Activated naive CD8-positive, alpha-beta T cell treated with anti-CD3 and anti-CD28 coated beads, Interleukin-2, amount 10 ng/mL, durations not matched to agents 7 days and 5 days (primary cell): ENCODE results near the gene C4BPB. TPM values are rescaled to one million over a fixed set of nuclear protein-coding genes. Genes with fewer than 3 reads are reported as not detected.

Source experiments
- ATAC-seq: fragments of 150-1000 bp; cut with Tn5 transposase; one replicate; pipeline ENCODE4 v1.10.0; 2021; ENCODE audit warnings: low read depth, moderate library complexity
- POLR2A ChIA-PET: fragments of 350-600 bp; sonication (Branson Sonifier 250); formaldehyde crosslinking; loops from one replicate; lab custom pipeline; 2021; ENCODE audit warnings: antibody characterized with exemption; lab: Charles Lee
- DNase-seq: peaks from one replicate; pipeline ENCODE4 v3.0.0; 2021
- H3K27ac Mint-ChIP-seq: one replicate; pipeline ENCODE4 v1.8.0; 2022; ENCODE audit warnings: mild to moderate bottlenecking, mixed read lengths
- H3K27me3 Mint-ChIP-seq: one replicate; pipeline ENCODE4 v1.8.0; 2022; ENCODE audit warnings: mild to moderate bottlenecking, moderate library complexity, mixed read lengths
- H3K36me3 Mint-ChIP-seq: one replicate; pipeline ENCODE4 v1.8.0; 2021; ENCODE audit warnings: mild to moderate bottlenecking, mixed read lengths
- H3K4me1 Mint-ChIP-seq: one replicate; pipeline ENCODE4 v1.8.0; 2021; ENCODE audit warnings: mixed read lengths
- H3K4me3 Mint-ChIP-seq: one replicate; pipeline ENCODE4 v1.8.0; 2022; ENCODE audit warnings: mild to moderate bottlenecking, moderate library complexity, mixed read lengths
- H3K9me3 Mint-ChIP-seq: one replicate; pipeline ENCODE4 v1.8.0; 2021; ENCODE audit warnings: mixed read lengths
- total RNA-seq, 2 experiments: library from RNA; stranded (reverse); gene quantifications; one replicate each; pipeline ENCODE4 v1.2.3, GENCODE V29; 2021

Gene C4BPB
- total RNA-seq, 2 experiments from 2014 or later: 1.0 to 2.7 TPM

- H3K4me3 Mint-ChIP-seq: no peak overlapping the region
- H3K36me3 Mint-ChIP-seq: no peaks in the 10 kb centered on the region
- no peak for ATAC-seq
- H3K4me1 Mint-ChIP-seq: peaks cover 14% of the 10 kb centered on the region
- no peak for DNase-seq
- H3K27ac Mint-ChIP-seq: no peak overlapping the region
- H3K9me3 Mint-ChIP-seq: no peaks in the 10 kb centered on the region
- H3K27me3 Mint-ChIP-seq: peaks cover 22% of the 10 kb centered on the region
- POLR2A ChIA-PET: no interaction called here
Measured at GRCh38 chr1:207081088-207081487, 7.6 kb upstream of the C4BPB start.

DNA sequence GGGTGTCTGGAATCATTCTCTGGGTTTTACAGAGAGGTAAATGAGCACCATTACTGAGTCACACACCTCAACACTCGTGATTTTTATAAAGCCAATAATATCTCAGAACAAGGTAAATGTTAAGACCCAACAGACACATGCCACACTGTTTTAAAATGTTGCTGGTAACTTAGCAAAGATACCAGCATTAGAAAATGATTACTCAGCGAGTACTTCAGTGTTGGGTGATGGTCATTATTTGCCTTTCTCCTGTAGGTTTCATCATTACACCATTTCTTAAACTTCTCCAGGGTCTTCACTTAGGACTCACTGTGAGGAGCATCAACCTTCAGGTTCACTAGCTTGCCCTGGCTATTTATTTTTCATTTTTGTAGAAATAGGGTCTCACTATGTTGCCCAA is 6.9 kb upstream of the C4BPB start:
- H3K4me3 Mint-ChIP-seq: no peak overlapping the region
- H3K9me3 Mint-ChIP-seq: no peaks in the 10 kb centered on the region
- no peaks in the 10 kb centered on the region for H3K36me3 Mint-ChIP-seq
- H3K4me1 Mint-ChIP-seq: peaks cover 14% of the 10 kb centered on the region
- ATAC-seq (no peak), DNase-seq (no peak)
- peaks cover 22% of the 10 kb centered on the region for H3K27me3 Mint-ChIP-seq
- POLR2A ChIA-PET: interaction anchor here (1.3 kb wide), 1 partner anchor 240 kb away, joined by 3 read pairs; the partner anchor contains the start of gene CD55
- H3K27ac Mint-ChIP-seq: no peak overlapping the region

GRCh38 chr1:207084232-207084631 is 4.4 kb upstream of the C4BPB start:
- Mint-ChIP-seq H3K27ac (no peak overlapping the region), H3K9me3 (no peaks in the 10 kb centered on the region), H3K36me3 (peaks cover 2% of the 10 kb centered on the region), H3K4me3 (no peak overlapping the region), H3K27me3 (peaks cover 22% of the 10 kb centered on the region), H3K4me1 (peaks cover 21% of the 10 kb centered on the region)
- POLR2A ChIA-PET: interaction anchor here (1.1 kb wide), 1 partner anchor 321 kb away, joined by 3 read pairs; no protein-coding TSS in a partner anchor
- DNase-seq (no peak), ATAC-seq (no peak)

DNA sequence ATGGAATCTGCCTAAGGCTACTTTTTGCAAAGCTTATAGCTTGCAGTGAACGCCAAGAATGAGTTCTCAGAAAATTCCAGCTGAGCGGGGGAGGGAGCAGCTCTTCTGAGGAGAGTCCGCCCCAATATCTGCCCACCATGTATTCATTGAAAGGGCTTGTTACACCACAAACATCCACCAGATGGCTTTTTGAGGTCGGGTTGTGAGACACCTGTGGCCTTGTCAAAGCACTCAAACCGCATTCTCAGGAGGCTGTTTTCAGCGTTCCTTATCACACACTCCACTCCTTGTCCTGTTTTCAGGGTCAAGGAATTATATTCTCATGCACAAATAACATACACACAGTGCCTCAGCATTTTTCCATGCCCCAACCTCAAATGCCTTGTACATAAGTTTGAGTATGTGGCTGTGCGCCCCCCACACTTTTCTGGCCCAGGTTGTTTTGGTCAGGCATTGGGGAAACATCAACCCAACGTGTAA is 3.9 kb upstream of the C4BPB start:
- Mint-ChIP-seq H3K4me3 (no peak overlapping the region), H3K4me1 (peaks cover 25% of the 10 kb centered on the region), H3K27ac (no peak overlapping the region), H3K27me3 (peaks cover 22% of the 10 kb centered on the region), H3K9me3 (no peaks in the 10 kb centered on the region), H3K36me3 (peaks cover 2% of the 10 kb centered on the region)
- peak; percentile 70 for ATAC-seq
- no peak for DNase-seq
- POLR2A ChIA-PET: no interaction called here

- DNase-seq: no peak
- no peak overlapping the region for H3K4me3 Mint-ChIP-seq
Measured at GRCh38 chr1:207085887-207086286, 2.8 kb upstream of the C4BPB start.

GRCh38 chr1:207088161-207088560 is 499 bp upstream of the C4BPB start:
- POLR2A ChIA-PET: interaction anchor here (2.0 kb wide), 1 partner anchor 234 kb away, joined by 10 read pairs; the partner anchor contains the start of gene CD55
- Mint-ChIP-seq H3K27me3 (peaks cover 7% of the 10 kb centered on the region), H3K4me1 (peaks cover 26% of the 10 kb centered on the region), H3K9me3 (no peaks in the 10 kb centered on the region), H3K4me3 (no peak overlapping the region), H3K36me3 (peaks cover 3% of the 10 kb centered on the region), H3K27ac (no peak overlapping the region)
- DNase-seq (no peak), ATAC-seq (no peak)

More at GRCh38 chr1:207085887-207086286, 2.8 kb upstream of the C4BPB start:
- POLR2A ChIA-PET: no interaction called here
- Mint-ChIP-seq H3K4me1 (peaks cover 26% of the 10 kb centered on the region), H3K27me3 (peaks cover 22% of the 10 kb centered on the region), H3K9me3 (no peaks in the 10 kb centered on the region), H3K27ac (no peak overlapping the region), H3K36me3 (peaks cover 2% of the 10 kb centered on the region)
- no peak for ATAC-seq

GRCh38 chr1:207089627-207090355 is 1.1 kb downstream of the C4BPB start:
- peaks cover 3% of the 10 kb centered on the region for H3K36me3 Mint-ChIP-seq
- H3K4me1 Mint-ChIP-seq: peaks cover 21% of the 10 kb centered on the region
- peak overlapping the region; percentile 84 for H3K27ac Mint-ChIP-seq
- peak overlapping the region; percentile 80 for H3K4me3 Mint-ChIP-seq
- no peaks in the 10 kb centered on the region for H3K9me3 Mint-ChIP-seq
- H3K27me3 Mint-ChIP-seq: no peaks in the 10 kb centered on the region
- DNase-seq (no peak), ATAC-seq (peak; percentile 30)
- POLR2A ChIA-PET: interaction anchor here (0.6 to 2.0 kb wide), 4 partner anchors 10 to 315 kb away, joined by 3 to 10 read pairs (median 4); partner anchors contain the start of gene CD55

- POLR2A ChIA-PET: interaction anchor here (1.7 kb wide), 1 partner anchor 232 kb away, joined by 3 read pairs; no protein-coding TSS in a partner anchor
- Mint-ChIP-seq H3K27ac (peak overlapping the region; percentile 47), H3K27me3 (no peaks in the 10 kb centered on the region), H3K4me1 (peaks cover 14% of the 10 kb centered on the region), H3K9me3 (no peaks in the 10 kb centered on the region), H3K36me3 (peaks cover 5% of the 10 kb centered on the region), H3K4me3 (no peak overlapping the region)
- ATAC-seq (no peak), DNase-seq (no peak)
Measured at GRCh38 chr1:207091200-207091908, 2.7 kb downstream of the C4BPB start.

- Mint-ChIP-seq H3K27me3 (no peaks in the 10 kb centered on the region), H3K9me3 (no peaks in the 10 kb centered on the region), H3K4me1 (peaks cover 13% of the 10 kb centered on the region), H3K27ac (no peak overlapping the region), H3K4me3 (no peak overlapping the region), H3K36me3 (peaks cover 3% of the 10 kb centered on the region)
- ATAC-seq (no peak), DNase-seq (no peak)
- POLR2A ChIA-PET: no interaction called here
Measured at GRCh38 chr1:207093944-207094343, 5.3 kb downstream of the C4BPB start.

DNA sequence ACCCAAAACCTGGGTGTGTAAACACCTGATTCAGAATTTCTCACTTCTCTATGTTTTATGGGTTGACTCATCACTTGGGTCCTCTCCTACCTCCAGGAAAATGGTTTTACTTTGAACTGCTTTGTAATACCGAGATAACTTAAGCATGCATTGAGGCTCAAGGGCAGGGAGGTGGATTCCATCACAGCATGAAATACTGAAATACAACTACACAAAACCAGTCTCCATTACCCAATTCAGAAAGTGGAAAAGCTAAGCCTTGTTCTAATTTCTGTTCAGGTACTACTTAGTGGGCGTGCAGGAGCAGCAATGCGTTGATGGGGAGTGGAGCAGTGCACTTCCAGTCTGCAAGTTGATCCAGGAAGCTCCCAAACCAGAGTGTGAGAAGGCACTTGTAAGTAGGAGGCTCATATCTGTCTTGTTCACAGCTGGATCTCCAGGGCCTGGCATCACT is 9.2 kb downstream of the C4BPB start:
- POLR2A ChIA-PET: no interaction called here
- peaks cover 1% of the 10 kb centered on the region for H3K9me3 Mint-ChIP-seq
- peak overlapping the region; percentile 31 for H3K27ac Mint-ChIP-seq
- H3K36me3 Mint-ChIP-seq: peaks cover 8% of the 10 kb centered on the region
- peak; percentile 65 for ATAC-seq
- no peak overlapping the region for H3K4me3 Mint-ChIP-seq
- no peak for DNase-seq
- peaks cover 6% of the 10 kb centered on the region for H3K4me1 Mint-ChIP-seq
- H3K27me3 Mint-ChIP-seq: peaks cover 5% of the 10 kb centered on the region

DNA sequence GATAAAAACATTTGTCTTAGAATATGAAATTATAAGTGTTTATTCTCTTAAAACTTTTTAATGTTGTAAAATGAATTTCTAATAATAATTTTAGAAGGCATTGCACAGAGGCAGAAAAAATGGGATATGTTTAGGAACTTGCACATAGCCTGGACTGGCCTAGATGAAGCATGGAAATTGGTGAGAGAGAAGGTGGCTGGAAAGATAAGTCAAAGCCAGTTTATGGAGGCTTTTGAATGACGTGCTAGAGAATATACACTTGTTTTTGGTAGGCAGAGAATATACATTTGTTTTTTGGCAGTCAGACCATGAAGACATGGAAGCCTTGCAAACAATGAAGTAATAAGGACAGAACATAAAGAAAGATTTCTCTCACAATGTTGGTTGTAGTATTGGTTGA is 13.1 kb downstream of the C4BPB start:
- no peak overlapping the region for H3K4me3 Mint-ChIP-seq
- H3K9me3 Mint-ChIP-seq: peaks cover 4% of the 10 kb centered on the region
- no peak overlapping the region for H3K27ac Mint-ChIP-seq
- H3K4me1 Mint-ChIP-seq: peaks cover 9% of the 10 kb centered on the region
- no peak for DNase-seq
- peaks cover 5% of the 10 kb centered on the region for H3K27me3 Mint-ChIP-seq
- POLR2A ChIA-PET: no interaction called here
- peaks cover 6% of the 10 kb centered on the region for H3K36me3 Mint-ChIP-seq
- ATAC-seq: no peak

GRCh38 chr1:207102146-207102545 is 13.5 kb downstream of the C4BPB start:
- no peak for ATAC-seq
- Mint-ChIP-seq H3K4me1 (peaks cover 9% of the 10 kb centered on the region), H3K27me3 (peaks cover 5% of the 10 kb centered on the region), H3K4me3 (no peak overlapping the region), H3K9me3 (peaks cover 4% of the 10 kb centered on the region), H3K36me3 (peaks cover 6% of the 10 kb centered on the region), H3K27ac (no peak overlapping the region)
- DNase-seq: no peak
- POLR2A ChIA-PET: no interaction called here

DNA sequence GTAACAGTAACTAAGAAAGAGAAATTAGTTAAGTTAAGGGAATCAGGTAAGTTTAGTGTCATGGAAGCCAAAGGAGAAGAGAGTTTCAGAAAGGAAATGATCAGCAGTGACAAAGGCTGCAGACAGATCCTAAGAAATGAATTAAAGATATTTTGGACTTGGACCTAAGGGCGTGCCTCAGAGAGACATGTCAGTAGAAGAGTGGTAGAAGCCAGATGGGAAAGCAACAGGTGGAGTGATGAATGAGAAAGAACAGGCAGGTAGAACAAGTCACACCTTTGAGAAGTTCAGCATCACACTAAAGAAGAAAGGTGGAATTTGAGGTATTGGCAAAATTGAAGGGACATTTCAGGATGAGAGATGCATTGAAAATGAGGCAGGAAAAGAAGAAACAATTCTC is 14.0 kb downstream of the C4BPB start:
- DNase-seq: no peak
- POLR2A ChIA-PET: no interaction called here
- Mint-ChIP-seq H3K4me3 (no peak overlapping the region), H3K36me3 (peaks cover 6% of the 10 kb centered on the region), H3K9me3 (peaks cover 4% of the 10 kb centered on the region), H3K27me3 (peaks cover 5% of the 10 kb centered on the region), H3K4me1 (peaks cover 7% of the 10 kb centered on the region), H3K27ac (no peak overlapping the region)
- ATAC-seq: no peak
